ENCODE measurements around the gene DHDH. TPM values are rescaled to one million over a fixed set of nuclear protein-coding genes. Genes with fewer than 3 reads are reported as not detected.
A peak's percentile ranks its signal among the peaks of the same experiment; 100 is the strongest.

The DHDH gene
- total RNA-seq, 1 donor = not detected

DNA sequence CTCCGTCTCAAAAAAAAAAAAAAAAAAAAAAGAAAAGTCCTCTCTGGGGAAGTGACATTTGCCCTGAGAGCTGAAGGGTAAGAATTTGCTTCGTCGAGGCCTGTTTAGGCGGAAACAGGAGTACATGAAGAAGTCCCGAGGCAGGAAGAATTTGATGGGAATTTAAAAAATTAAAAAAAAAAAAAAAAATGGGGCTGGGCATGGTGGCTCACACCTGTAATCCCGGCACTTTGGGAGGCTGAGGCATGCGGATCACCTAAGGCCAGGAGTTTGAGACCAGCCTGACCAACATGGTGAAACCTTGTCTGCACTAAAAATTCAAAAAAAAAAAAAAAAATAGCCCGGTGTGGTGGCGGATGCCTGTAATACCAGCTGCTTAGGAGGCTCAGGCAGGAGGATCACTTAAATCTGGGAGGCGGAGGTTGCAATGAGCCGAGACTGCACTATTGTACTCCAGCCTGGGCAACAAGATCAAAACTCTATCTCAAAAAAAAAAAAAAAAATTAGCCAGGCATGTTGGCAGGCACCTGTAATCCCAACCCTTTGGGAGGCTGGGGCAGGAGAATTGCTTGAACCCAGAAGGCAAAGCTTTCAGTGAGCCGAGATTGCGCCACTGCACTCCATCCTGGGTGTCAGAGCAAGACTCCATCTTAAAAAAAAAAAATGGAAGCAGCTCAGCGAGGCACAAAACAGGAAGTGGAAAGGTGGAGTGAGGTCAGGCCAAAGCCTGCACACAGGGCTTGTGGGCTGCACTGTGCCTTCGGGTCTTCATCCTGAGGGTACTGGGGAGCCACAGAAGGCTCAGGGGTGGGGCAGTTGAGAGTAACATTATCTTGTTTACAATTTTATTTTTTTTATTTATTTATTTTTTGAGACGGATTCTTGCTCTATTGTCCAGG lies 26.1 kb downstream of the DHDH start:
- H3K4me3 ChIP-seq (ENCODE audit: low read depth, low read length) = no peak overlapping the region
- TF ChIP-seq, protein P1, sequence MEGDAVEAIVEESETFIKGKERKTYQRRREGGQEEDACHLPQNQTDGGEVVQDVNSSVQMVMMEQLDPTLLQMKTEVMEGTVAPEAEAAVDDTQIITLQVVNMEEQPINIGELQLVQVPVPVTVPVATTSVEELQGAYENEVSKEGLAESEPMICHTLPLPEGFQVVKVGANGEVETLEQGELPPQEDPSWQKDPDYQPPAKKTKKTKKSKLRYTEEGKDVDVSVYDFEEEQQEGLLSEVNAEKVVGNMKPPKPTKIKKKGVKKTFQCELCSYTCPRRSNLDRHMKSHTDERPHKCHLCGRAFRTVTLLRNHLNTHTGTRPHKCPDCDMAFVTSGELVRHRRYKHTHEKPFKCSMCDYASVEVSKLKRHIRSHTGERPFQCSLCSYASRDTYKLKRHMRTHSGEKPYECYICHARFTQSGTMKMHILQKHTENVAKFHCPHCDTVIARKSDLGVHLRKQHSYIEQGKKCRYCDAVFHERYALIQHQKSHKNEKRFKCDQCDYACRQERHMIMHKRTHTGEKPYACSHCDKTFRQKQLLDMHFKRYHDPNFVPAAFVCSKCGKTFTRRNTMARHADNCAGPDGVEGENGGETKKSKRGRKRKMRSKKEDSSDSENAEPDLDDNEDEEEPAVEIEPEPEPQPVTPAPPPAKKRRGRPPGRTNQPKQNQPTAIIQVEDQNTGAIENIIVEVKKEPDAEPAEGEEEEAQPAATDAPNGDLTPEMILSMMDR (IDR thresholded peaks at IDR 0.05; ENCODE audit: insufficient read depth, low read depth, low read length) = no peak
- no peak for DNase-seq (ENCODE audit: low read depth)

DNA sequence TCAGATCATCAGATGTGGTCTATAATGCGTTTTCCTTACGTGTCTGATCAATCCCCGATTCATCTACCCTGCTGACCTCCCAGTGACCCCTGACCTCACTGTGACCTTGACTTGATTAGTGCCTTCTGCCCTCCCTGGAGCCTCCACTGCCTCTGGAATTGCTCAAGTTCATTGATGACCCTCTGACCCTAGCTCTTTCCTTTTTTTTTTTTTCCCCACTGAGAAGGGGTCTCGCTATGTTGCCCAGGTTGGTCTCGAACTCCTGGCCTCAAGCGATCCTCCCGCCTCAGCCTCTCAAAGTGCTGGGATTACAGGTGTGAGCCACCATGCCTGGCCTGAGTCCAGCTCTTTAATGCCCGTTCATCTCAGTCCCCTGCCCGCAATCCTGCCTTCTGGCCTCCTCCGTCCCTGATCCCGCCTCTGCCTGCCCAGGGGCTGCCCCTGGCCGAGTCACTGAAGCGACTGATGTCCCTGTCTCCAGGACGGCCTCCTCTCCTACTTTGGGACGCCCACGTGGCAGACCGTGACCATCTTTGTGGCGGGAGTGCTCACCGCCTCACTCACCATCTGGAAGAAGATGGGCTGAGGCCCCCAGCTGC lies 27.7 kb downstream of the DHDH start:
- TF ChIP-seq, protein P1 (IDR thresholded peaks at IDR 0.05; ENCODE audit: insufficient read depth, low read depth, low read length) = no peak
- DNase-seq (ENCODE audit: low read depth) = no peak
- H3K4me3 ChIP-seq (ENCODE audit: low read depth, low read length) = no peak overlapping the region

DNA sequence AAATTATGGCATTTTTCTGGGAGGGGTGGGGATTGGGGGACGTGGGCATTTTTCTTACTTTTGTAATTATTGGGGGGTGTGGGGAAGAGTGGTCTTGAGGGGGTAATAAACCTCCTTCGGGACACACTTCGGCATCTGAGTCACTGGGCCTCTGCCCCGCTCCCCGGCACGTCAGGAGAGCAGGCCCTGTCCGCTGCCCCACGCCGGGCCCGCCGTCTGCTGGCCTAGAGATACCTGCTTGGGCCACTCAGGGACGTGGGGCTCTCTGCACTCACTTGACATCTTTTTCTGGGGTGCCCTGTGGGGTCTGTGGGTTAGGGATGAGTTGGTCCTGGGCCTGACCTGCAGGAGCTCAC lies 28.2 kb downstream of the DHDH start:
- TF ChIP-seq, protein P1 (IDR thresholded peaks at IDR 0.05; ENCODE audit: insufficient read depth, low read depth, low read length) = no peak

DNA sequence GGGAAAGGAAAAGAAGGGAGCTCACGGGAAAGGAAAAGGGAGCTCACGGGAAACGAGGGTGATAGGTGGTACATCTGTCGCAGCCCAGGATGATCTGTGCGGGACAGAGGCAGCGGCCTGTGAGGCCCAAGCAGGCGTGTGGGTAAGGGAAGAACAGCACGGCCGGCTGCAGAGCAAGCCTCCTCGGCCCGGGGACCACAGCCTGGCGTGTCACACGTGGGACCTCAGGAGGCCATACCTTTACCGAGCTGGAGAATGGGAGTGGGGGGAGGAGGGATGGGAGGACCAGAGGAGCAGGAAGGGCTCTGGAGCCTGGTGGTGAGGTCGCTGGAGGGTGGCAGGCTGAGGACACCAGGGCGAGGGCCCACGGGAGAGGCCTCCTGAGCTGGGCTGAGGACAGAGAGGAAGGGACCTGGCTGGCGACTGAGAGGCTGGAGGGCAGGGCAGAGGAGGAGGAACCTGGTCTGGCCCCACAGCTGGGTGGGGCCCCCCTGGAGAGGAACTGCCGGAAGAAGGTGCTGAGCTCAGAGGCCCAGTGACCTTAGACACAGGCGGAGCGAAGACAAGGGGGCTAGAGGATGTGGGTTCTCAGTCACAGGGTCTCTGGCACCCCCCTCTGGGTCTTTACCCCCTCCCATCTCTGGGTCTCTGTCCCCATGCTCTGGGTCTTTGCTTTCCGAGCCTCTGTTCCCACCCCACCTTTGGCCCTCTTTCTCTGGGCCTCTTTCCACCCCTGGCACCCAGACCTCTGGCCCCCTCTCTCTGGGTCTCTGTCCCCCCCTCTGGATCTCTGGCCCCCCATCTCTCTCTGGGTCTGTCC lies 28.7 kb downstream of the DHDH start:
- no peak overlapping the region for H3K4me3 ChIP-seq (ENCODE audit: low read depth, low read length)
- DNase-seq (ENCODE audit: low read depth) = peak; percentile 28
- TF ChIP-seq, protein P1 (IDR thresholded peaks at IDR 0.05; ENCODE audit: insufficient read depth, low read depth, low read length) = no peak

More for the DNA sequence above, 28.2 kb downstream of the DHDH start:
- no peak overlapping the region for H3K4me3 ChIP-seq (ENCODE audit: low read depth, low read length)
- no peak for DNase-seq (ENCODE audit: low read depth)

DNA sequence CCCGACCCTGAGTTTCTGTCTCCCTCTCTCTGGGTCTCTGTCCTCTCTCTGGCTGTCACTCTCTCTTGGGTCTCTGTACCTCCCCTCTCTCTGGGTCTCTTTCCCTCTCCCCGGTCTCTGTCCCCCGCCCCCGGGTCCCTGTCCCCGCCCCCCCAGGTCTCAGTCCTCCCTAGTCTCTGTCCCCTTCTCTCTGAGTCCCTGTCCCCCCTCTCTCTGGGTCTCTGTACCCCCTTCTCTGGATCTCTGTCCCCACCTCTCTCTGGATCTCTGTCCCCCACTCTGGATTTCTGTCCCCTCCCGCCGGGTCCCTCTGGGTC lies 29.3 kb downstream of the DHDH start:
- no peak overlapping the region for H3K4me3 ChIP-seq (ENCODE audit: low read depth, low read length)
- TF ChIP-seq, protein P1 (IDR thresholded peaks at IDR 0.05; ENCODE audit: insufficient read depth, low read depth, low read length) = no peak
- no peak for DNase-seq (ENCODE audit: low read depth)

- TF ChIP-seq, protein P1 (IDR thresholded peaks at IDR 0.05; ENCODE audit: insufficient read depth, low read depth, low read length) = no peak
- peak; percentile 77 for DNase-seq (ENCODE audit: low read depth)
- H3K4me3 ChIP-seq (ENCODE audit: low read depth, low read length) = peak overlapping the region; percentile 25
Observed at GRCh38 chr19:48963371-48964204, 30.1 kb downstream of the DHDH start.

Data from fibroblast of villous mesenchyme (primary cell).